Erythroblast (primary cell): Measurements from ENCODE around the gene BBIP1.
"Not testable (repeated sequence)": the region's sequence is repeated elsewhere in the genome, so short reads cannot be mapped to it uniquely, and the experiment has no call there.

Source experiments
- GATA1 ChIP-seq: IDR thresholded peaks from 2 replicates; pipeline ENCODE4 v1.6.1; 2011; ENCODE audit warnings: low read depth, mild to moderate bottlenecking, control low read depth, low read length, moderate library complexity
- POLR2A ChIP-seq: IDR thresholded peaks from 2 replicates; pipeline ENCODE4 v1.6.1; 2011; ENCODE audit warnings: mild to moderate bottlenecking, low read length

- TF ChIP-seq POLR2A, GATA1: not testable (repeated sequence)
Measured at GRCh38 chr10:110867011-110867806, 51.8 kb downstream of the BBIP1 start.
